LNCAP (cell line): Measurements from ENCODE around the gene CDHR3.

Experiments
- CTCF ChIP-seq: fragments of 450-650 bp; IDR thresholded peaks from 2 replicates; pipeline ENCODE4 v1.5.1; 2017; ENCODE audit warnings: mild to moderate bottlenecking

The CDHR3 gene

GRCh38 chr7:105932835-105933477, 30.1 kb upstream of the CDHR3 start:
- TF ChIP-seq CTCF = no peak

DNA sequence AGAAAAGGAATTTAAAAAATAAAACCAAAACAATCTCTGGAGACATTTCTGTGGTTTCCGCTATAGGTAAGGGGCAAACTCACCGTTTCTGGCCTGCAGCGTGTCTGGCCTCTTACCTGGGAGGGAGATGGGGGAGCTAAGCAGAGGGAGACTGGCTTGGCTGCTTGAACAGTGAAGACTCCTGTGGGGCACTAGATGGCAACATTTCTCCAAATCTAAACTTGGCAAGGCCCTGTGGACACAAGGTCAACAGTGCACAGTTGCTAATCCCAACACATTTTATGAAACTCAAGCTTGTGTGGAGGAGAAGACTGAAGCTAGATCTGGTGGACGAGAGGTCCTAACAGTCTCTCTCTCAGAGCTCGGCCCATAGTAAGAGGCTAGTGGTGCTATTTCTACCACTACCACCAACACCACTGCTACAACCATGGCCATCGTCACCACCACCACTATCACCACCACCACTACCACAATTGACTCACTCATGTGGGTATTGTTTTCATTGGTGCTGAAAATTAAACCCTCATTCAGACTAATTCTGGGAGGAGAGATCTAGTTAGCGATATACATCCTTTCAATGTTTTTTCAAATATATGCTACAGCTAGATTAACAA, 28.4 kb upstream of the CDHR3 start:
- peak; percentile 73 for TF ChIP-seq CTCF

DNA sequence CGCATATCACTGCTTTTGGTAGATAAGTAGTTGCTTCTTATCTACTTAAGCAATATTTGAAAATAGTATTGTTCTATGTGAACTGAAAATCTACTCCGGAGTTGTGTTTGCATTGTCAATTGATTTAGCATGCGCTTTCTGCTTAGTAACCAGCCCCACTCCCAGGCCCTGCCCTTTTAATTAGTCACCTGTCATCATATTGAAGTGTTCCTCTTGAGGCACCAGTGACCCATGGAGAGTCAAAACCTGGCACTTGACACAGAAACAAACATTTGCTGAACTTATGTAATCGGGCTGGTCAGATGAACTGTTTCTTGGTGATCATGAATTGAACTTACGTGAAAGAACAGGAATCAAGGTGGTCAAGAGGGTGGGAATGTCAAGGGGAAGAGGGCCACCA, 27.8 kb upstream of the CDHR3 start:
- TF ChIP-seq CTCF = no peak

- no peak for TF ChIP-seq CTCF
These were observed 25.7 kb upstream of the CDHR3 start for GRCh38 chr7:105937411-105937810.

DNA sequence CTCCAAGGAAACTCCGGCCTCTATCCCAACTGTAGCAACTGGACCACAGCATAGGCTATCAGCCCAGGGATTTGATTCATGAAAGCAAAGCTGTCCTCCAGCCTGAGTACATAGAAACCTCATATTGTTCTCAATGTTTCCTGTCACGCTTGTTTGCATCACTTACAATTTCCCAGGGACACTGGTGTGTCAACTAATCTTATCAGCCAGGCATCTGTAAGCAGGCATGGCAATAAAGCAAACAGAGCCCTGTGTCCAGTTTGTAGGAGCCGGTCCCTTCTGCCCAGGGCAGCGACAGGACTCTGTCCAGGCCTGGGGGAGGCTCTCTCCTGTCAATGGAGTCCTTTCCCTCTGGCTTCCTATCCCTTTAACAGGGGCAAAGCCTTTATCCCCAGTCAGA, 23.0 kb upstream of the CDHR3 start:
- no peak for TF ChIP-seq CTCF

- no peak for TF ChIP-seq CTCF
These were observed 21.5 kb upstream of the CDHR3 start for GRCh38 chr7:105941596-105941995.

GRCh38 chr7:105943486-105943885, 19.6 kb upstream of the CDHR3 start:
- no peak for TF ChIP-seq CTCF
